Inflammatory macrophage treated with lipopolysaccharide for 4 hours (primary cell): ENCODE measurements around the gene DPP10.
"Not testable (repeated sequence)": the region's sequence is repeated elsewhere in the genome, so short reads cannot be mapped to it uniquely, and the experiment has no call there.

Experiments
- DNase-seq: peaks from one replicate; pipeline ENCODE4 v3.0.0-alpha.2; 2020

DPP10 gene

GRCh38 chr2:114843963-114844362 lies 401.5 kb downstream of the DPP10 start:
- no peak for DNase-seq

- DNase-seq, result no peak
These were observed 414.8 kb downstream of the DPP10 start for GRCh38 chr2:114857196-114857595.

- no peak for DNase-seq
These were observed 417.5 kb downstream of the DPP10 start for GRCh38 chr2:114859726-114860510.

- DNase-seq, result no peak
These were observed 419.8 kb downstream of the DPP10 start for GRCh38 chr2:114862243-114862642.

- no peak for DNase-seq
These were observed 422.5 kb downstream of the DPP10 start for GRCh38 chr2:114864901-114865300.

- no peak for DNase-seq
These were observed 437.6 kb downstream of the DPP10 start for GRCh38 chr2:114880046-114880445.

GRCh38 chr2:114919985-114920384 lies 477.5 kb downstream of the DPP10 start:
- DNase-seq, result no peak

GRCh38 chr2:114922076-114922475 lies 479.6 kb downstream of the DPP10 start:
- DNase-seq, result no peak

- DNase-seq, result no peak
These were observed 483.1 kb downstream of the DPP10 start for GRCh38 chr2:114925296-114926255.

- no peak for DNase-seq
These were observed 483.9 kb downstream of the DPP10 start for GRCh38 chr2:114926303-114926702.

- no peak for DNase-seq
These were observed 486.8 kb downstream of the DPP10 start for GRCh38 chr2:114929225-114929624.

- DNase-seq, result no peak
These were observed 491.3 kb downstream of the DPP10 start for GRCh38 chr2:114933671-114934241.

- no peak for DNase-seq
These were observed 492.6 kb downstream of the DPP10 start for GRCh38 chr2:114935031-114935430.

GRCh38 chr2:114937366-114937930 lies 495.0 kb downstream of the DPP10 start:
- DNase-seq, result no peak

- no peak for DNase-seq
These were observed 498.5 kb downstream of the DPP10 start for GRCh38 chr2:114940785-114941458.

- no peak for DNase-seq
These were observed 506.9 kb downstream of the DPP10 start for GRCh38 chr2:114949228-114949804.

GRCh38 chr2:114960389-114960788 lies 517.9 kb downstream of the DPP10 start:
- DNase-seq, result no peak

- no peak for DNase-seq
These were observed 520.1 kb downstream of the DPP10 start for GRCh38 chr2:114962532-114962931.

- DNase-seq, result no peak
These were observed 526.4 kb downstream of the DPP10 start for GRCh38 chr2:114968748-114969400.

GRCh38 chr2:115004321-115004720 lies 561.9 kb downstream of the DPP10 start:
- DNase-seq, result not testable (repeated sequence)

GRCh38 chr2:115011721-115012120 lies 569.3 kb downstream of the DPP10 start:
- no peak for DNase-seq

- DNase-seq, result not testable (repeated sequence)
These were observed 579.6 kb downstream of the DPP10 start for GRCh38 chr2:115022013-115022412.
